Stimulated activated CD8-positive, alpha-beta memory T cell treated with anti-CD3 and anti-CD28 coated beads, Interleukin-4, amount 100 ng/mL, for 24 hours (primary cell): ENCODE measurements around the gene MYH4.

ENCODE experiments used
- DNase-seq: peaks from one replicate; pipeline ENCODE4 v3.0.0-alpha.2; 2020; ENCODE audit warnings: low read depth

MYH4 gene

GRCh38 chr17:10421211-10421610, 48.1 kb downstream of the MYH4 start:
- DNase-seq, result no peak

DNA sequence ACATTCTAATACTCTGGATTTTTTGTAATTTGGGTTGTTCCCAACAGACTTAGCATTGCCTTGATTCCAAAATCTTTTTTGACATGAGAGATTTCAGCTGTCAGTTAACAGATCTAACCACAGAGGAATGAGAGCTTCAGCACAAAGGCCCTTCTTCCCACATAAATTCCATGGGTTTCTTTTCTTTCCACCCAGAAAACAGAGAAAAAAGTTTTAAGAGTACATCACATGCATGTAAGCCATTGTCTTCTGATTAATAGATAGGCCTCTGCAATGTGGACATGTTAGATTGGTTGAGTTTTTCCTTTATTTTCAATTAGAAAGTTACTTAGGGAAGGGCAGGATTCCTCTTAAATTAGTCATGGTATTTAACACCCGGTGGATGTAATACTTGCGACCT, 48.5 kb downstream of the MYH4 start:
- DNase-seq, result no peak

DNA sequence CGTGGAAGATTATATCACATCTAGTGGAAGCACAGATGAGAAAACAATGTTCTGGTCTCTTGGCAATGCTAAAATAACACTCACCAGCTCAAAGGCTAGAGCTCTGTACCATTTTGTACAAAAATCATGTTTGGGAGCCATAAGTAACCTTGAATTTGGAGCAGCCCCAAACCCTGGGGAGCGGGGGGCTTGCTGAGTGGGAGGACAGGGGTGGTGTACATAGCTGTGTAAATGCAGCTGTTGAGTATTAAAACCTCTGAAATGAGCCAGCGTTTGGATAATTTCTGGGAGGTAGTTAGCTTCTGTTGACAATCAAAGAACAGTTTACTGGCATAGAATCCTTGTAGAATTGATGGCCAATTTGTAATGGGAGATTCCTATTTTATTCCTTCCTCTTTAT, 51.9 kb downstream of the MYH4 start:
- no peak for DNase-seq

- no peak for DNase-seq
These were observed 54.2 kb downstream of the MYH4 start for GRCh38 chr17:10415161-10415560.

DNA sequence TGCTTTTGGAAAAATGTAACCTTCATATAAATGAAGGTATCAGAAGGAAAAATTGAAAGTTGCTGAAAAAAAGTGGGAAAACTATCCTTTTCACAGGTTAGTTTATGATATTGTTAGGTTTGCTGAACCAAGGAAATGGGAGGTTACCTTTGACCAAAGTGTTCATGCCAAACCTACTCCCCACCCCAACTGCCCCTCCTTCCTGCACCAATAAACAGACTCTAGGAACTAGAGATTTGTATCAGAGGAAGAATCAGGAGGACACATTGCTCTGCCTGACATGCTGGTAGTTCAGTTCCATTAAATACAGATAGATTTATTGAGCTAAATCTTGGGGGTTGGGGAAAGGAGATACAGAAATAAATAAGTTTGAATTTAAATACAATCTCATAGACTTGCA, 65.8 kb downstream of the MYH4 start:
- no peak for DNase-seq

DNA sequence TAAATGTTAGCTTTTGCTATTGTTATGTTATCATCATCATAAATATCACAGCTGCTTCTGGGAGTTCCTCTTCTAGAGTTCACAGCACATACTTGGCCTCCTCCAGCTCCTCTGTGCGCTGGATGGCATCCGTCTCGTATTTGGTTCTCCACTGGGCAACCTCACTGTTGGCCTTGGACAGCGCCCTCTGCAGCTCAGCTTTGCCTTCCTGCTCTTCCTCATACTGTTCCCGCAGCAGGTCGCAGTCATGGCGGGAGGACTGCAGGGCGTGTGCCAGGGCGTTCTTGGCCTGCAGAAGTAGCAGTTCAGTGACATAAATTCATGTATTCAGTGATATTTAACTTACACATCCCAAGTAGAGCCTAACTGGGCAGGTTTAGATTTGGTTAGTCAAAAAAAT, 71.0 kb downstream of the MYH4 start:
- no peak for DNase-seq

- no peak for DNase-seq
These were observed 72.7 kb downstream of the MYH4 start for GRCh38 chr17:10396524-10397163.

GRCh38 chr17:10394201-10394887, 75.0 kb downstream of the MYH4 start:
- no peak for DNase-seq
